Measurements from ENCODE around the gene KLHL24.
"Not testable (repeated sequence)": the region's sequence is repeated elsewhere in the genome, so short reads cannot be mapped to it uniquely, and the experiment has no call there.

KLHL24 gene

GRCh38 chr3:183697610-183698317 is 62.3 kb downstream of the KLHL24 start, which contains the start of gene YEATS2:
Gene YEATS2, plus strand, starts transcription at chr3:183697797. Its CDS starts 17,366 bp downstream, at chr3:183715163.
- peak; percentile 75 for DNase-seq

GRCh38 chr3:183698318-183698751 is 62.9 kb downstream of the KLHL24 start:
- peak; percentile 25 for DNase-seq

GRCh38 chr3:183698756-183699155 is 63.3 kb downstream of the KLHL24 start:
- peak; percentile 27 for DNase-seq

- no peak for DNase-seq
Measured at GRCh38 chr3:183699238-183699947, 64.0 kb downstream of the KLHL24 start.

DNA sequence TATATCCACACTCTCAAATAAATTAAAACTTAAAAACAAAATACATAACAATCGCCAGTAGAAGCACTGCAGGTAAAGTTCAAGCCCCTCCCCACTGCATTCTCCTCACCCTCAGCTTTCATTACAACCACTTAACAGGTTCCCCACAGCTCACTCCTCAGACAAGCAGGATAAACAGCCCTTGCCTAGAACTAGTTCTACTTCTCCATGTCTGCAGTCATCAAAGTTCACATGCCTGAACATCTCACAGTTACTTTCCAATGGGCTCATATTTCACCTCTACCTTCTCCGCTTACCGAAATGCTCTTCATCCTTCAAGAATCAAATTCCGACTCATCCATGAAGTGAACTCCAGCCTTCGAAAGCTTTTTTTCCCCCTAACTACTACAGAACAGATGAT is 66.3 kb downstream of the KLHL24 start:
- DNase-seq = no peak

- DNase-seq = not testable (repeated sequence)
Measured at GRCh38 chr3:183703892-183704291, 68.5 kb downstream of the KLHL24 start.

DNA sequence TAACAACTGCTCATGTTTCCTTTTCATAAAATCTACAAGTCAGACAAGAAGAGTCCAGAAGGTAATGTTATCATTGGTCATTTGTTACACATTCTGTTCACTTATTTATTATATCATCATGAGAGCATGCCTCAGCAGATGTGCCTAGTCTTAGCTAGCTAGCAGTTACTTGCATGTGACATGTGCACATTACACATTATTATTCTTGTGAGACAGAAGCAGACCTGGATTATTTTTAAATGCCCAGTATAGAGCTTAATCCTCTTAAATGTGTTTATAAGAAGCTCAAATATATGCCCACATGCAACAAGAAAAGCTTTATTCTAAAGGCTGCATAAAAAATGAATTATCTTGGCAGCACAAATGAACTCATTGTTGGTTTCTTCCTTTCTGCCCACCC is 74.8 kb downstream of the KLHL24 start:
- DNase-seq = no peak

DNA sequence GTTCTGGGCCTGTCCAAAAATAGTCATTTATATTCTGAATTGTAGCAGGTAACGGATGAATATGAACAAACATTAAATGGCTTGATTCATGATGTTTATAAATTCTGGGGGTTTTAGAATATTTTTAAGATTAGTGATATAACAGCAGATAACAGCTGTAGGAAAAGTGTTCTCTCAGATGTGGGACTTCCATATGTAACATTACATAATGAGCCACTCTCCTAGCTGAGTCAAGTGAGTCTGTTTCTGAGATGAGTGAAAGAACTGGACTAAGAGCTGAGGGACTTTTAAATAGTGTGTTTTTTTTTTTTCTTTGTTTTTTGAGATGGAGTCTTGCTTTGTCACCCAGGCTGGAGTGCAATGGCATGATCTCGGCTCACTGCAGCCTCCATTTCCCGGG is 76.1 kb downstream of the KLHL24 start:
- no peak for DNase-seq

GRCh38 chr3:183714622-183715021 is 79.2 kb downstream of the KLHL24 start:
- no peak for DNase-seq

DNA sequence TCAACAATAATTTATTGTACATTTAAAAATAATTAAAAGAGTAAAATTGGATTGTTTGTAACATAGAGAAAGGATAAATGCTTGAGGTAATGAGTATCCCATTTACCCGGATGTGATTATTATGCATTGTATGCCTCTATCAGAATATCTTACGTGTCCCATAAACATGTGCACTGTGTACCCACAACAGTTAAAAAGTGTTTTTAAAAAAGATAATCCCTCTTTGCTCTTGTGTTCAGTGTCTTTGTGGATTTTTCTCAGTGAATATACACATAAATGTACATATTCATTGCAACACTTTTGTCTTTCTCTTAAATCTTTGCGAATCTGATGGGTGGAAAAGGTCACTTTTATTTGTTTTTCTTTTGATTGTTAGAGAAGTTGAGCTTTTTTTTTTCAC is 82.6 kb downstream of the KLHL24 start:
- no peak for DNase-seq

- no peak for DNase-seq
Measured at GRCh38 chr3:183725387-183725786, 90.0 kb downstream of the KLHL24 start.

DNA sequence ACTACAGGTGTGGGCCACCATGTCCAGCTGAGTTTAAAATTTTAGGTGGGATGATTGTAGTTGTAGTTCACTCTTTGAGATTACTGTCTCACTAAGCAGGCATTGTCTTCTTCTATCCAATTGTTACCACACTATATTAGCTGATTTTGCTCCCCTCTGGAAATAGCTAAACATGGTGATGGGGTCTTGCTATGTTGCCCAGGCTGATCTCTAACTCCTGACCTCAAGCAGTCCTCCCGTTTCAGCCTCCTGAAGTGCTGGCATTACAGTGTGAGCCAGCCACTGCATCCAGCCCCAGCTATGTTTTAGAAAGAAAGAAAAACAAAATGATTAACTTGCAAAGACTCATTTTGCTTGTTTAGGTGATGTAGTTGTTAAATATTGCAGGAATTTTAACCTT is 92.8 kb downstream of the KLHL24 start:
- no peak for DNase-seq

GRCh38 chr3:183730361-183730760 is 94.9 kb downstream of the KLHL24 start:
- DNase-seq = no peak

DNA sequence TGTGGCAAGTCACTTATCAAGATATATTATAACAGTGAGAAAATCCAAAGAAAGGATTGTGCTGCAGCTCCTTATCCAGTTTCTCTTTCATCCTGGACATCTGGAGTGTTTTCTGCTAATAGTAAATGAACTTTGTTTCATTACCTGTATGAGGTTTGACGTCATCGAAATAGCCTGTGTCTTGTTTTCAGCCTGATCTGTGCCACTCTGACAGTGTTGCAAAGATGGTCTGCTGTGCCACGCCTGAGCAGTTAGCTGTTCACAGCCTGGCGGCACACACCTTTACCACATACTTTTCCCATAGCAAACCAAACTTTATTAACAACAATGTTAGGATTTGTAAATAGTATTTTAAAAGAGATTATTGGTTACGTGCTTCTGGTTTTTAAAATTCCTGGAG is 96.2 kb downstream of the KLHL24 start:
- DNase-seq = no peak

- no peak for DNase-seq
Measured at GRCh38 chr3:183733553-183733952, 98.1 kb downstream of the KLHL24 start.

All from fibroblast of skin of back (primary cell).